Keratinocyte (primary cell): Measurements from ENCODE around the gene PROM1. TPM values are rescaled to one million over a fixed set of nuclear protein-coding genes. Genes with fewer than 3 reads are reported as not detected.

Source experiments
- DNase-seq: peaks from one replicate; pipeline ENCODE4 v3.0.0-alpha.2; 2011; ENCODE audit warnings: low read depth, missing footprints, low spot score
- FAIRE-seq: peaks from 2 replicates; lab custom pipeline; 2011; peaks lifted over from hg19 to GRCh38; lab: Jason Lieb, UNC
- H2AFZ ChIP-seq: 2 replicates; pipeline ENCODE4 v1.6.0; 2012; ENCODE audit warnings: low read length, control low read depth, inconsistent platforms; ENCODE audit not compliant: control insufficient read depth
- H3K27ac ChIP-seq: 2 replicates; pipeline ENCODE4 v1.5.1; 2011; ENCODE audit warnings: low read length; ENCODE audit not compliant: control insufficient read depth, insufficient read depth
- H3K27me3 ChIP-seq: 3 replicates; pipeline ENCODE4 v1.6.0; 2011; ENCODE audit warnings: low read length; ENCODE audit not compliant: control insufficient read depth, insufficient read depth; ENCODE audit errors: extremely low read depth
- H3K36me3 ChIP-seq, 2 experiments: 2 replicates in 1 of 2; 3 replicates in 1 of 2; pipeline ENCODE4 v1.5.1; 2011; ENCODE audit warnings: low read length in 2 of 2, mild to moderate bottlenecking in 1 of 2; ENCODE audit not compliant: control insufficient read depth in 2 of 2, insufficient read depth in 2 of 2; ENCODE audit errors: extremely low read depth in 1 of 2
- H3K4me1 ChIP-seq: 3 replicates; pipeline ENCODE4 v1.5.1; 2011; ENCODE audit warnings: low read length; ENCODE audit not compliant: control insufficient read depth, insufficient read depth; ENCODE audit errors: extremely low read depth
- H3K4me2 ChIP-seq: 3 replicates; pipeline ENCODE4 v1.6.0; 2011; ENCODE audit warnings: low read depth, low read length; ENCODE audit not compliant: control insufficient read depth, insufficient read depth; ENCODE audit errors: extremely low read depth
- H3K4me3 ChIP-seq, 3 experiments: fragments of 200-600 bp in 1 of 3; sonication (generic) in 1 of 3; 2 replicates in 2 of 3; 3 replicates in 1 of 3; pipeline ENCODE4 v1.5.1; 2011 to 2016; ENCODE audit warnings: low read length in 3 of 3, mild to moderate bottlenecking in 3 of 3, control low read depth in 2 of 3, inconsistent platforms in 1 of 3, low read depth in 1 of 3, mixed read lengths in 1 of 3, mixed run types in 1 of 3, moderate library complexity in 1 of 3; ENCODE audit not compliant: control insufficient read depth in 2 of 3, insufficient read depth in 2 of 3; ENCODE audit errors: extremely low read depth in 1 of 3
- H3K79me2 ChIP-seq: 2 replicates; pipeline ENCODE4 v1.6.0; 2012; ENCODE audit warnings: low read length; ENCODE audit not compliant: control insufficient read depth, insufficient read depth
- H3K9ac ChIP-seq: 3 replicates; pipeline ENCODE4 v1.6.0; 2011; ENCODE audit warnings: low read length; ENCODE audit not compliant: control insufficient read depth, insufficient read depth; ENCODE audit errors: extremely low read depth
- H3K9me1 ChIP-seq: 3 replicates; pipeline ENCODE4 v1.6.0; 2011; ENCODE audit warnings: low read length; ENCODE audit not compliant: control insufficient read depth, insufficient read depth; ENCODE audit errors: extremely low read depth
- H3K9me3 ChIP-seq: 2 replicates; pipeline ENCODE4 v1.5.1; 2012; ENCODE audit warnings: low read depth, low read length; ENCODE audit not compliant: control insufficient read depth
- H4K20me1 ChIP-seq: 3 replicates; pipeline ENCODE4 v1.6.0; 2011; ENCODE audit warnings: low read length; ENCODE audit not compliant: control insufficient read depth, insufficient read depth; ENCODE audit errors: extremely low read depth
- EZH2 ChIP-seq: IDR thresholded peaks from one replicate; pipeline ENCODE4 v1.6.1; 2012; ENCODE audit warnings: inconsistent platforms, mild to moderate bottlenecking, low read length, moderate library complexity
- dilution Hi-C: fragments of 300-500 bp; cut with MboI; formaldehyde crosslinking; loops from one replicate; pipeline ENCODE4 v1.7.0; 2020; ENCODE audit warnings: low sequenced_read_pairs; ENCODE audit not compliant: extremely low pct_ligation_motif_present
- polyA plus RNA-seq, 5 experiments: library from polyadenylated mRNA; depleted of rRNA in 3 of 5; stranded (reverse) in 3 of 5; stranded (forward) in 1 of 5; unstranded in 1 of 5; fragments of >200 nt; gene quantifications; 1 replicate in 1 of 5; 2 replicates in 3 of 5; 3 replicates in 1 of 5; pipeline versions ENCODE4 v1.2.1 to v1.2.3, GENCODE V29; 2011 to 2012; ENCODE audit warnings: missing spikeins in 2 of 5, low read depth in 1 of 5, low replicate concordance in 1 of 5
- TF ChIP-seq, protein P1 (sequence below), 3 experiments: IDR thresholded peaks in 1 of 3; conservative IDR thresholded peaks in 1 of 3; optimal IDR thresholded peaks in 1 of 3; 2 replicates in 2 of 3; 3 replicates in 1 of 3; pipeline versions ENCODE3 to v1.5.1; 2011; ENCODE audit warnings: low read length in 3 of 3, mild to moderate bottlenecking in 3 of 3, moderate library complexity in 2 of 3, control low read depth in 1 of 3, inconsistent platforms in 1 of 3; ENCODE audit not compliant: insufficient read depth in 2 of 3; ENCODE audit errors: extremely low read depth in 1 of 3

Gene PROM1
- polyA plus RNA-seq, 1 donor (not counting 4 experiments of a cell fraction or from before 2014, with no cell fraction given): not detected

DNA sequence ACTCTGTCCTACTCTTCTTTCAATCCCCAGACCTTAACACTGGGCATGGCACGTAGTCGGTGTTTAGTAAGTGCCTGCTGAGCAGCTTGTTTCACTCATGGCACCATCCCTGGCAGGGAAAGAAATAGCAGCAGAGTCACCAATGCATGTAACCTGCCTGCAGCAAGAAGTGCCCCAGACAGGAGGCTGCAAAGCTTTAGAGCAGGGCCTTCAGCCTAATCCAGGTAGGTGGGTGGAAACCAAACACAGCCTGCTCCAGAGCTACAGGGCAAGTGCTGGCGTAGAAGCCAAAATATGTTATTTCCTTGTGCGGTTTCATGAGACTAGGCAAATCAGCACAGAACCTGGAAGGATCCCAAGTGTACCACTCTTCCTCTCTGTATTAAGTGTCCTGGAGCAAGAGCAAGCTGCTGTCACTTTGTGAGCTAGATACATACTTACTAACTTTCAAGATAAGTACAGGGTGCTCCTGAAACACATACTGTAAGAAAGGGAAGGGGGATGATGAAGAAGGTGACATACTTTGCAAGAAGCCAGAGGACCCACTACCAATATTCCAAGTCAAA, 5.5 kb downstream of the PROM1 start:
- Histone ChIP-seq H3K36me3 (no peaks in the 10 kb centered on the region), H3K27me3 (peaks cover 38% of the 10 kb centered on the region), H3K4me3 (no peak overlapping the region), H4K20me1 (no peaks in the 10 kb centered on the region), H3K9me3 (no peaks in the 10 kb centered on the region), H3K79me2 (no peaks in the 10 kb centered on the region), H3K4me2 (no peak overlapping the region), H2AFZ (no peak overlapping the region), H3K4me1 (no peaks in the 10 kb centered on the region), H3K27ac (no peak overlapping the region), H3K9ac (no peak overlapping the region), H3K9me1 (no peaks in the 10 kb centered on the region)
- FAIRE-seq: no peak
- TF ChIP-seq, protein P1, sequence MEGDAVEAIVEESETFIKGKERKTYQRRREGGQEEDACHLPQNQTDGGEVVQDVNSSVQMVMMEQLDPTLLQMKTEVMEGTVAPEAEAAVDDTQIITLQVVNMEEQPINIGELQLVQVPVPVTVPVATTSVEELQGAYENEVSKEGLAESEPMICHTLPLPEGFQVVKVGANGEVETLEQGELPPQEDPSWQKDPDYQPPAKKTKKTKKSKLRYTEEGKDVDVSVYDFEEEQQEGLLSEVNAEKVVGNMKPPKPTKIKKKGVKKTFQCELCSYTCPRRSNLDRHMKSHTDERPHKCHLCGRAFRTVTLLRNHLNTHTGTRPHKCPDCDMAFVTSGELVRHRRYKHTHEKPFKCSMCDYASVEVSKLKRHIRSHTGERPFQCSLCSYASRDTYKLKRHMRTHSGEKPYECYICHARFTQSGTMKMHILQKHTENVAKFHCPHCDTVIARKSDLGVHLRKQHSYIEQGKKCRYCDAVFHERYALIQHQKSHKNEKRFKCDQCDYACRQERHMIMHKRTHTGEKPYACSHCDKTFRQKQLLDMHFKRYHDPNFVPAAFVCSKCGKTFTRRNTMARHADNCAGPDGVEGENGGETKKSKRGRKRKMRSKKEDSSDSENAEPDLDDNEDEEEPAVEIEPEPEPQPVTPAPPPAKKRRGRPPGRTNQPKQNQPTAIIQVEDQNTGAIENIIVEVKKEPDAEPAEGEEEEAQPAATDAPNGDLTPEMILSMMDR (optimal IDR thresholded peaks at IDR 0.05 in 1 of 3, IDR thresholded peaks at IDR 0.05 in 1 of 3, conservative IDR thresholded peaks at IDR 0.05 in 1 of 3; ENCODE audit: extremely low read depth in 1 of 3, insufficient read depth in 2 of 3, low read length in 3 of 3): no peak
- dilution Hi-C loops: no loop called here
- DNase-seq: no peak

DNA sequence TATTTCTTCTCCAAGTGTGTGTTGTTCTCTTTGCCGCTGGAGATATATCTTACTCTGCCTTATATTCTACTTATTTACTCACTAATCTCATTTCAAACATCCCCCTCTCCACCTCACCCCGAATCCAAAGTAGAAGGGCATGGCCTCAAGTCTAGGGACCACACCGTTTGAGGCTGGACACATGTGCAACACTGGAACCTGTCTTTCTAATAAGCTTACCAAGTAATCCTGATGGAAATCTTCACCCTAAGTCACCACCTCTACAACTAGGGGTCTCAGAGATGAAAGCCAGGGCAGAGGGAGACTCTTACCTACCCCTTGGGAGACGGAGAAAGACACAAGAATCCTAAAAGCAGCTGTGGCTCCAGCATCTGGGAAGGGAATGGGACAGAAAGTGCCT, 6.0 kb downstream of the PROM1 start:
- Histone ChIP-seq H4K20me1 (no peaks in the 10 kb centered on the region), H3K27ac (no peak overlapping the region), H3K9me1 (no peaks in the 10 kb centered on the region), H3K4me1 (no peaks in the 10 kb centered on the region), H3K79me2 (no peaks in the 10 kb centered on the region), H2AFZ (no peak overlapping the region), H3K9ac (no peak overlapping the region), H3K36me3 (no peaks in the 10 kb centered on the region), H3K4me2 (no peak overlapping the region), H3K9me3 (no peaks in the 10 kb centered on the region), H3K27me3 (peaks cover 33% of the 10 kb centered on the region), H3K4me3 (no peak overlapping the region)
- FAIRE-seq (no peak), DNase-seq (no peak)
- TF ChIP-seq EZH2: no peak
- TF ChIP-seq, protein P1 (optimal IDR thresholded peaks at IDR 0.05 in 1 of 3, IDR thresholded peaks at IDR 0.05 in 1 of 3, conservative IDR thresholded peaks at IDR 0.05 in 1 of 3; ENCODE audit: extremely low read depth in 1 of 3, insufficient read depth in 2 of 3, low read length in 3 of 3): no peak
- dilution Hi-C loops: no loop called here
